Stimulated activated CD8-positive, alpha-beta memory T cell treated with anti-CD3 and anti-CD28 coated beads, Interleukin-7, amount 100 ng/mL, for 48 hours (primary cell): Measurements from ENCODE around the gene ARHGEF11.
"Not testable (repeated sequence)": the region's sequence is repeated elsewhere in the genome, so short reads cannot be mapped to it uniquely, and the experiment has no call there.

ENCODE experiments used
- DNase-seq, 2 donors: peaks; one replicate each; pipeline ENCODE4 v3.0.0-alpha.2; 2020; ENCODE audit warnings: low read depth in 1 of 2; ENCODE audit errors: extremely low read depth in 1 of 2

Gene ARHGEF11

GRCh38 chr1:156933136-156933535 lies 112.4 kb downstream of the ARHGEF11 start:
- DNase-seq, result no peak

- DNase-seq, result no peak
These were observed 113.4 kb downstream of the ARHGEF11 start for GRCh38 chr1:156931974-156932710.

- no peak for DNase-seq
These were observed 114.2 kb downstream of the ARHGEF11 start for GRCh38 chr1:156931211-156931952.

- no peak for DNase-seq
These were observed 115.1 kb downstream of the ARHGEF11 start for GRCh38 chr1:156930483-156930882.

GRCh38 chr1:156929596-156930238 lies 115.8 kb downstream of the ARHGEF11 start:
- no peak for DNase-seq

- DNase-seq, result no peak
These were observed 117.4 kb downstream of the ARHGEF11 start for GRCh38 chr1:156928043-156928602.

- DNase-seq, result peak; percentile 47 to 54
These were observed 118.1 kb downstream of the ARHGEF11 start for GRCh38 chr1:156927215-156928042.

- DNase-seq, result not testable (repeated sequence)
These were observed 118.8 kb downstream of the ARHGEF11 start for GRCh38 chr1:156926695-156927094.

GRCh38 chr1:156926175-156926574 lies 119.4 kb downstream of the ARHGEF11 start:
- peak; percentile 43 to 71 for DNase-seq

- no peak for DNase-seq
These were observed 120.2 kb downstream of the ARHGEF11 start for GRCh38 chr1:156925154-156926010.

GRCh38 chr1:156924478-156925153 lies 120.9 kb downstream of the ARHGEF11 start:
- DNase-seq, result no peak

- DNase-seq, result no peak
These were observed 121.7 kb downstream of the ARHGEF11 start for GRCh38 chr1:156923670-156924477.

GRCh38 chr1:156922986-156923669 lies 122.4 kb downstream of the ARHGEF11 start:
- no peak for DNase-seq

- DNase-seq, result no peak
These were observed 124.5 kb downstream of the ARHGEF11 start for GRCh38 chr1:156921053-156921529.

GRCh38 chr1:156920233-156921052 lies 125.1 kb downstream of the ARHGEF11 start, which contains the start of gene LRRC71:
Gene LRRC71 (plus strand): TSS chr1:156920632. CDS start chr1:156920804, 172 bp downstream.
- DNase-seq, result peak; percentile 55 to 60

GRCh38 chr1:156914440-156914856 lies 131.1 kb downstream of the ARHGEF11 start:
- DNase-seq, result no peak
